Loucy (cell line): ENCODE results near the gene ARHGDIA.

Source experiments
- H2AFZ ChIP-seq: fragments of 200-600 bp; sonication (generic); 2 replicates; pipeline ENCODE4 v1.6.0; 2016; ENCODE audit warnings: antibody characterized with exemption, mild to moderate bottlenecking, low read length, moderate library complexity
- H3F3A ChIP-seq: fragments of 200-600 bp; 2 replicates; pipeline ENCODE4 v1.6.0; 2016; ENCODE audit warnings: antibody characterized with exemption, low read depth, mild to moderate bottlenecking
- H3K27me3 ChIP-seq: fragments of 200-600 bp; sonication (generic); 2 replicates; pipeline ENCODE4 v1.6.1; 2014; ENCODE audit warnings: low read length, mild to moderate bottlenecking; ENCODE audit not compliant: insufficient read depth, poor library complexity, severe bottlenecking
- H3K36me3 ChIP-seq: fragments of 200-600 bp; sonication (generic); 2 replicates; pipeline ENCODE4 v1.6.1; 2016; ENCODE audit warnings: low read length; ENCODE audit not compliant: insufficient read depth
- H3K4me1 ChIP-seq: fragments of 200-600 bp; sonication (generic); 2 replicates; pipeline ENCODE4 v1.5.1; 2014; ENCODE audit warnings: low read length, mild to moderate bottlenecking; ENCODE audit not compliant: insufficient read depth, poor library complexity, severe bottlenecking
- H3K4me2 ChIP-seq: fragments of 200-600 bp; sonication (generic); 2 replicates; pipeline ENCODE4 v1.6.0; 2014; ENCODE audit warnings: antibody characterized with exemption, low read length, low read depth, mild to moderate bottlenecking; ENCODE audit not compliant: poor library complexity, severe bottlenecking
- H3K4me3 ChIP-seq: fragments of 200-600 bp; sonication (generic); 2 replicates; pipeline ENCODE4 v1.5.1; 2014; ENCODE audit warnings: low read length, mild to moderate bottlenecking, mixed read lengths; ENCODE audit not compliant: poor library complexity, severe bottlenecking
- H3K79me2 ChIP-seq: fragments of 200-600 bp; sonication (generic); 2 replicates; pipeline ENCODE4 v1.6.1; 2014; ENCODE audit warnings: low read length; ENCODE audit not compliant: insufficient read depth
- H3K9ac ChIP-seq: fragments of 200-600 bp; sonication (generic); 2 replicates; pipeline ENCODE4 v1.6.0; 2014; ENCODE audit warnings: mild to moderate bottlenecking, low read depth, low read length, moderate library complexity; ENCODE audit not compliant: poor library complexity, severe bottlenecking
- H3K9me2 ChIP-seq: fragments of 200-600 bp; sonication (generic); replicated peaks from 2 replicates; pipeline ENCODE4 v1.6.1; 2016; ENCODE audit warnings: low read depth, low read length, mixed read lengths
- H3K9me3 ChIP-seq: fragments of 200-600 bp; sonication (generic); 2 replicates; pipeline ENCODE4 v1.6.1; 2014; ENCODE audit warnings: mild to moderate bottlenecking, antibody characterized with exemption, low read length, low read depth; ENCODE audit not compliant: insufficient read depth
- H4K20me1 ChIP-seq: fragments of 200-600 bp; sonication (generic); 2 replicates; pipeline ENCODE4 v1.6.0; 2014; ENCODE audit warnings: antibody characterized with exemption, low read length, mild to moderate bottlenecking; ENCODE audit not compliant: insufficient read depth, poor library complexity, severe bottlenecking
- CTCF ChIP-seq: fragments of 200-600 bp; sonication (generic); conservative IDR thresholded peaks from 2 replicates; pipeline ENCODE4 v1.5.1; 2014; ENCODE audit warnings: mild to moderate bottlenecking, antibody characterized with exemption, low read length
- EZH2phosphoT487 ChIP-seq: fragments of 200-600 bp; IDR thresholded peaks from 2 replicates; pipeline ENCODE4 v1.6.1; 2018; ENCODE audit warnings: antibody characterized with exemption, mild to moderate bottlenecking, moderate library complexity, borderline replicate concordance

The ARHGDIA gene

GRCh38 chr17:81907219-81908145 lies 36.3 kb upstream of the ARHGDIA start:
- no peaks in the 10 kb centered on the region for H3F3A ChIP-seq
- H3K9me3 ChIP-seq = no peaks in the 10 kb centered on the region
- no peak overlapping the region for H2AFZ ChIP-seq
- H3K27me3 ChIP-seq = no peaks in the 10 kb centered on the region
- peaks cover 18% of the 10 kb centered on the region for H4K20me1 ChIP-seq
- no peak overlapping the region for H3K9ac ChIP-seq
- H3K9me2 ChIP-seq = no peaks in the 10 kb centered on the region
- no peak overlapping the region for H3K4me3 ChIP-seq
- H3K79me2 ChIP-seq = peaks cover 21% of the 10 kb centered on the region
- TF ChIP-seq EZH2phosphoT487 (no peak), CTCF (peak; percentile 40)
- peaks cover 3% of the 10 kb centered on the region; the same call in 1 of the 2 replicates for H3K36me3 ChIP-seq
- H3K4me1 ChIP-seq = peaks cover 14% of the 10 kb centered on the region
- no peak overlapping the region for H3K4me2 ChIP-seq

- no peak overlapping the region for H2AFZ ChIP-seq
- no peaks in the 10 kb centered on the region for H3K9me2 ChIP-seq
- no peak overlapping the region for H3K9ac ChIP-seq
- peaks cover 21% of the 10 kb centered on the region for H3K79me2 ChIP-seq
- peaks cover 3% of the 10 kb centered on the region; the same call in 1 of the 2 replicates for H3K36me3 ChIP-seq
- H3K4me2 ChIP-seq = no peak overlapping the region
- H3K4me1 ChIP-seq = peaks cover 14% of the 10 kb centered on the region
- peaks cover 15% of the 10 kb centered on the region for H4K20me1 ChIP-seq
- H3K9me3 ChIP-seq = no peaks in the 10 kb centered on the region
- no peak overlapping the region for H3K4me3 ChIP-seq
- H3K27me3 ChIP-seq = no peaks in the 10 kb centered on the region
- H3F3A ChIP-seq = no peaks in the 10 kb centered on the region
- TF ChIP-seq CTCF = peak; percentile 50
- no peak for TF ChIP-seq EZH2phosphoT487
Measured at GRCh38 chr17:81906476-81907218, 35.5 kb upstream of the ARHGDIA start.

- Histone ChIP-seq H3K9me3 (no peaks in the 10 kb centered on the region), H3F3A (no peaks in the 10 kb centered on the region), H3K4me3 (no peak overlapping the region), H2AFZ (no peak overlapping the region), H3K27me3 (no peaks in the 10 kb centered on the region), H3K36me3 (peaks cover 3% of the 10 kb centered on the region; the same call in 1 of the 2 replicates), H3K4me1 (peaks cover 14% of the 10 kb centered on the region), H3K9me2 (no peaks in the 10 kb centered on the region), H3K79me2 (peaks cover 21% of the 10 kb centered on the region), H4K20me1 (peaks cover 13% of the 10 kb centered on the region), H3K9ac (no peak overlapping the region), H3K4me2 (no peak overlapping the region)
- TF ChIP-seq EZH2phosphoT487 (no peak), CTCF (no peak)
Measured at GRCh38 chr17:81905993-81906392, 34.9 kb upstream of the ARHGDIA start.
